Activated CD4-positive, alpha-beta memory T cell treated with anti-CD3 and anti-CD28 coated beads, Interleukin-2, amount 10 ng/mL, durations not matched to agents 7 days and 5 days (primary cell): Measurements from ENCODE around the gene SGCD. TPM values are rescaled to one million over a fixed set of nuclear protein-coding genes. Genes with fewer than 3 reads are reported as not detected.

Source experiments
- CTCF ChIA-PET: fragments of 350-600 bp; sonication (Branson Sonifier 250); formaldehyde crosslinking; loops from one replicate; lab custom pipeline; 2021; ENCODE audit warnings: antibody characterized with exemption, inconsistent platforms; lab: Charles Lee
- POLR2A ChIA-PET: fragments of 350-600 bp; sonication (Branson Sonifier 250); formaldehyde crosslinking; loops from one replicate; lab custom pipeline; 2021; ENCODE audit warnings: antibody characterized with exemption; lab: Charles Lee
- DNase-seq: peaks from one replicate; pipeline ENCODE4 v3.0.0-alpha.2; 2020
- H3K27ac Mint-ChIP-seq: one replicate; pipeline ENCODE4 v1.8.0; 2021; ENCODE audit warnings: mild to moderate bottlenecking, mixed read lengths
- H3K27me3 Mint-ChIP-seq: one replicate; pipeline ENCODE4 v1.8.0; 2021; ENCODE audit warnings: mixed read lengths
- H3K36me3 Mint-ChIP-seq: one replicate; pipeline ENCODE4 v1.8.0; 2021; ENCODE audit warnings: low read depth, mixed read lengths
- H3K4me1 Mint-ChIP-seq: one replicate; pipeline ENCODE4 v1.8.0; 2021; ENCODE audit warnings: mixed read lengths
- H3K4me3 Mint-ChIP-seq: one replicate; pipeline ENCODE4 v1.8.0; 2021; ENCODE audit warnings: mild to moderate bottlenecking, mixed read lengths
- H3K9me3 Mint-ChIP-seq: one replicate; pipeline ENCODE4 v1.8.0; 2021; ENCODE audit warnings: mixed read lengths
- total RNA-seq, 2 experiments: library from RNA; stranded (reverse); gene quantifications; one replicate each; pipeline ENCODE4 v1.2.3, GENCODE V29; 2021

Gene SGCD
- total RNA-seq, 2 experiments from 2014 or later: not detected

GRCh38 chr5:156812959-156813358, 486.0 kb downstream of the SGCD start:
- DNase-seq: no peak
- POLR2A ChIA-PET: no interaction called here
- Mint-ChIP-seq H3K9me3 (no peaks in the 10 kb centered on the region), H3K4me3 (no peak overlapping the region), H3K27me3 (peaks cover 3% of the 10 kb centered on the region), H3K27ac (no peak overlapping the region), H3K4me1 (no peaks in the 10 kb centered on the region), H3K36me3 (no peaks in the 10 kb centered on the region)
- CTCF ChIA-PET: no interaction called here

- no peaks in the 10 kb centered on the region for H3K4me1 Mint-ChIP-seq
- ChIA-PET POLR2A (no interaction called here), CTCF (interaction anchor here (2.8 kb wide), 1 partner anchor 316 kb away, joined by 8 read pairs; no protein-coding TSS in a partner anchor)
- H3K27me3 Mint-ChIP-seq: no peaks in the 10 kb centered on the region
- H3K9me3 Mint-ChIP-seq: no peaks in the 10 kb centered on the region
- peak; percentile 18 for DNase-seq
- H3K4me3 Mint-ChIP-seq: no peak overlapping the region
- H3K27ac Mint-ChIP-seq: no peak overlapping the region
- no peaks in the 10 kb centered on the region for H3K36me3 Mint-ChIP-seq
Measured at GRCh38 chr5:156815988-156816599, 489.1 kb downstream of the SGCD start.
